Hepatic stellate cell (primary cell): ENCODE data around the gene TNFSF10.
"Not testable (repeated sequence)": the region's sequence is repeated elsewhere in the genome, so short reads cannot be mapped to it uniquely, and the experiment has no call there.

Experiments used
- DNase-seq: peaks from one replicate; pipeline ENCODE4 v3.0.0; 2011; ENCODE audit warnings: low spot score

TNFSF10 gene

DNA sequence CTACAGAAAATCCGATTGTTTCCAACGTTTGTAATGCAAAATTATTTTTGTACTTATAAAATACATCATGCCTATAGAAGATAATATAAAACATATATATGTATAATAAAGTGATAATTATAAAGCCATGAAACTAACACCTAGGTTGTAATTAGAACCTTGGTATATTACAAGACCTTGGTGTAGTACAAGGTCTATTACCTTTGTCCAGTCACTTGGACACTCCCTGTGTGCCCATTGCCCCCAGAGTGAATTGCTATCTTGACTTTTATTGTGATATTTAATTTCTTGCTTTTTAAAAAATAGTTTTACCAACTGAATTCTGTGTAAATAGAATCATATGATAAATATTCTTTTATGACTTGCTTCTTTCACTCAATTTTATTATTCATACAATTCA, 20.7 kb upstream of the TNFSF10 start:
- no peak for DNase-seq

- no peak for DNase-seq
Measured at GRCh38 chr3:172543419-172543818, 20.2 kb upstream of the TNFSF10 start.

GRCh38 chr3:172542999-172543398, 19.8 kb upstream of the TNFSF10 start:
- no peak for DNase-seq

- no peak for DNase-seq
Measured at GRCh38 chr3:172541945-172542488, 18.8 kb upstream of the TNFSF10 start.

DNA sequence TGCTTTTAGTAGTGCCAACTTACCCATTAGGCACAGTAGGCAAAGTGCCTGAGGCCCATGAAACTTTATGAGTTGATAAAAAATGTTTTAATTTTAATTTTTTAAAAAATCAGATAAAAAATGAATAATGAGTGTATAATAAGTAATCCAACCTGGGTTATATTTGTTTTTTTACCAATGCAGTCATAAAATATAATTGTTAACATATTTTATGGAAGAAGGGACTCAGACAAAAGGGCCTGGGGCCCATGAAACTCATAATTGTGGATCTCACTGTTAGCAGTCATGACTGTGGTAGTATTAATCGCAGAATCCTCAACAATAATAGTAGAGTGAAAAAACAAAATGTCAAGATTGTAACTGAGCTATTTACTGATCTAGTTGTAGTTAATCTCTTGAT, 16.8 kb upstream of the TNFSF10 start:
- DNase-seq: no peak

- no peak for DNase-seq
Measured at GRCh38 chr3:172539273-172539672, 16.0 kb upstream of the TNFSF10 start.

- DNase-seq: no peak
Measured at GRCh38 chr3:172538368-172539151, 15.3 kb upstream of the TNFSF10 start.

DNA sequence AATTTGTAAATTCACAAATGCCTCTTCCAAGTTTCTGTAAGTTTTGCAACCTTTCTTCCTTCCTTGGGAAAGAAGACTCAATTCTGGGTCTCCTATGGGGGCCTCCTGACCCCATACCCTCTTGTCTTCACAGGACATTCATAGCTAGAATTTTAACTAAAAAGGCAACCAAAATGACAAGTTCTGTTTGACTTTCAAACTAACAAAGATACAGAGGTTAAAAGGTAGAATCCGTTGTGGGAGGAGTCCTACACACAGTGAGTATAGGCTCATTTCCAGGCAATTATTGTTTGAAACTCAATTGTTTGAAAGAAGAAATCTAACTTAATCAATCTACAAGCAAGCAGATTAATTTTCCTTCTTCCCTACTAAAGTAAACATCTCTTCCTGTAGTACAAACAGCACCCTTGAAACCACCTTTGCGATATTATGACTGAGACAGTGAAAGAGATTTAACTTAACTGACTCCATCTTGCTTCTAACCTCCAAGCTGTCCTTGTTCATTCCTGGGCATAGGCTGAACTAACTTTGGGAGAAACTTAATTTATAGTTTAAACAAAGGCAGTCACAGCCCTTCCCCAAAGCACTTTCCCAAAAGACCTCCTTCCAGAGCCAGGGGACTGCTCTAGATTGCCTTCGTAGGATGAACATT, 14.4 kb upstream of the TNFSF10 start:
- DNase-seq: no peak

DNA sequence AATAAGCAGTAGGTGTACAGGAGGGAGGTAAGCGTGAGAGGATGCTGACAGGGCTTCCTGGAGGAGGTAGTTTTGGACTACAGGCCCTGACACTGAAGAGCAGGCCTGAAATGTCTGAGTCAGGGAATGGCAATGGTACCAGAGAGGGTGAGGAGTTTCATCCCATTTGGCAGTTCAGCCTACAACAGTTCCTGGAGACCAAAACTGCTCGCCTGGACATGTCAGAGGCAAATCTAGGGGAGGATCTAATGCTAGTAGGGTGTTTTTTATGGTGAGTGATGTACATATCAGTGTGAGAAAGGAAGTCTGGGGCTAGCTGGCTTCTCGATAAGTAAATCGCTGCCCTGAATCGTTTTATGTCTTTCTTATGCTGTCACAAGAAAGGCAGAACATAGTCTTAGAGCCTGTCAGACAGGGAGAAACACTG, 13.8 kb upstream of the TNFSF10 start:
- no peak for DNase-seq

DNA sequence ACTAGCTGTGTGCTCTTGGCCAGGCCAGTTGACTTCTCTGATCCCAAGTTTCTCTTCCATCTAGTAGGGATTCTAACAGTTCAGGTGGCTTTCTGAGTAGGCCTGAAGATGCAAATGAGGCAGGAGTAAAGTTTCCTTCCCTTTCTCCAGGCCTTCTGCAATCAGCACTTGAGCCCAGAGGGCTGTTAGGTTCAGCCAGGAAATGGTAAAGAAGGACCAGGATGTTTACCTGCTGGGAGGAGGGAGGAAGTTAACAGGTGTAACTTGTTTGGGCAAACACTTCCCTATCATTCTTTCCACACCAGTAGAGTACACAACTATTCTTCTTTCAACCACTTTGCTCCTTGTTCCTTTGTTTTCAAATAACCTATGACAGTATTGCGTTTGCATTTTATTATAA, 13.3 kb upstream of the TNFSF10 start:
- DNase-seq: no peak

GRCh38 chr3:172530566-172530965, 7.3 kb upstream of the TNFSF10 start:
- no peak for DNase-seq

DNA sequence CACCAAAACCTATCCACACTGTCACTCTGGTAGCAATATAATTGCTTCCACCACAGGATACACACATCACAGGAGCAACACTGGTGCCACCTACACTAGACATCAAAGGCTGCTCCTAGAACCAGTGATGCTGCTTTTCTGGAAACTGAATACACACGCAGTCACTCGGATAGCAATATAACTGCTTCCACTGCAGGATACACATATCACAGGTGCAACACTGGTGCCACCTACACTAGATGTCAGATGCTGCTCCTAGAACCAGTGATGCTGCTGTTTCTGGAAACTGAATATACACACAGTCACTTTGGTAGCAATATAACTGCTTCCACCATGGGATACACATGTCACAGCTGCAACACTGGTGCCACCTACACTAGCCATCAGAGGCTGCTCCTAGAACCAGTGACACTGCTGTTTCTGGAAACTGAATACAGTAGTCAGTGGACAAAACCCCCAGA, 6.9 kb upstream of the TNFSF10 start:
- DNase-seq: no peak

GRCh38 chr3:172528677-172529076, 5.4 kb upstream of the TNFSF10 start:
- no peak for DNase-seq

GRCh38 chr3:172527306-172527705, 4.1 kb upstream of the TNFSF10 start:
- no peak for DNase-seq

DNA sequence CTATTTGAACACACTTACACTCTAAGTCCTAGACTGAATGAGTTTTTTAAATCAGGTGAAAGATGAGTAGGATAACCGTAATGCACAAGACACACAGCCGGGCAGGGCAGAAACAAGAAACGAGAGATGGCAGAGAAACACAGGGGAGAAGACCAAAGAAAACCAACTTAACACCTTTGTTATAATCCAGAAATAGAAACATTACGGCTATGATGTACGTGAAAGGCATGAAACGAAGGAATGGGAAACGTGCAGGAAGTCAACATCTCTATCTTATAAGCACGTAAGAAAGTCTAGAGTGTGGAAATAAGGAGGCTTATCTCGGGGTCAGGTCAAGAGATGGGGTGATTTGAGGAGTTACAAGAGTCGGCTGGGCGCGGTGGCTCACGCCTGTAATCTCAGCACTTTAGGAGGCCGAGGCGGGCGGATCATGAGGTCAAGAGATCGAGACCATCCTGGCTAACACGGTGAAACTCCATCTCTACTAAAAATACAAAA, 1.9 kb upstream of the TNFSF10 start:
- DNase-seq: no peak

DNA sequence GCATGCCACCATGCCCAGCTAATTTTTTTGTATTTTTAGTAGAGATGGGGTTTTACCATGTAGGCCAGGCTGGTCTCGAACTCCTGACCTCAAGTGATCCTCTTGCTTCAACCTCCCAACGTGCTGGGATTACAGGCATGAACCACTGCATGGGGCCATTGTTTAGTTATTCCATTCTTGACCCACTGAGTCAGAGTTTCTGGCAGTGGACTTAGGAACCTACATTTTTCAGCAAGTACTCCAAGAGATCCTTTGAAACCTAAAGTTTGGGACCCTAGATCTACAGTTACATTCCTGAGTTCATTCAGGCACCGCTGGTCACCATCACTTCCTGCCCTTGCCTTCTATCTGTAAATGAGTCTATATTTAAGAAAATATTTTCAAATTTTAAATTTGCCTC, 1.4 kb upstream of the TNFSF10 start:
- DNase-seq: no peak

- DNase-seq: not testable (repeated sequence)
Measured at GRCh38 chr3:172521837-172522726, 1.1 kb downstream of the TNFSF10 start.

DNA sequence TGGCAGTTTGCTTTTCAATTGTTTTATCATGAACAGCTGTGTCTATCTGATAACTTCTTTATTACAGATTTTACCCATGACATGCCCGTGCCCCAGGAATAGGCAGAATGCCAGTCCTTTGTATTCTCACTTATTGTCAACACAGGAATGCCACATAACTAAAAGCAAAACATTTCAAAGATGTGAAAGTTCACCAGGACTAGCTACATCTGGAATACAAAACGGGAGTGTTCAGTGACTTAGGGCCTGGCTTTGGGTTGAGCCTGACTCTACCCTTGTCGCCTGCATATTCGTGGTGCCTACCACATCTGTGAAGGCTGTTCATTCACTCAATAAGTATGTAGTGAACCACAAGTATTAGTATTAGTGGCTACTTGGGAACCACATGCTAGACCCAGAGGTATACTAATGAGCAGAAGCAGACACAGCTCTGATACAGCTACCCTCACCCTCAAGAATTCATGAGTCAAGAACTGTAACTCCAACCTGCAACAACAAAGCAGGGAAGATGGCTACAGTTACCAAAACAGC, 2.9 kb downstream of the TNFSF10 start:
- peak; percentile 38 for DNase-seq

DNA sequence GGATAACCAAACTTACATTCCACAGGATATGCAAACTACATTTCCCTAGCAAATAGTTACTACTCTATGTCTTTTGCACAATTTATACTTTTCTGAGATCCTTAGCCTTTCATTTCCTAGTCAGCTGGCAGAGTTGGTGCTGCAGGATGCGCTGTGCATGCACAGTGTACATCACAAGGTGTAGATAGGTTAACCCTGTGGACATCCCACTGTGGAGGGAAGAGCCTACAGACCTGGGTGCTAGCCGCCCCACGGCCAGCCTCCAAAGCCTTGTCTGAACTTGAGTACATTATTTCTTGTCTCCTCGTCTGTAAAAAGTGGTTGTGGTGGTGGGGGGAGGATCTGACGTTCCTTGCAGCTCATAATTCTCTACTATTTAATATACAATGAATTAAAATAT, 3.5 kb downstream of the TNFSF10 start:
- no peak for DNase-seq

- DNase-seq: no peak
Measured at GRCh38 chr3:172518929-172519640, 4.1 kb downstream of the TNFSF10 start.

DNA sequence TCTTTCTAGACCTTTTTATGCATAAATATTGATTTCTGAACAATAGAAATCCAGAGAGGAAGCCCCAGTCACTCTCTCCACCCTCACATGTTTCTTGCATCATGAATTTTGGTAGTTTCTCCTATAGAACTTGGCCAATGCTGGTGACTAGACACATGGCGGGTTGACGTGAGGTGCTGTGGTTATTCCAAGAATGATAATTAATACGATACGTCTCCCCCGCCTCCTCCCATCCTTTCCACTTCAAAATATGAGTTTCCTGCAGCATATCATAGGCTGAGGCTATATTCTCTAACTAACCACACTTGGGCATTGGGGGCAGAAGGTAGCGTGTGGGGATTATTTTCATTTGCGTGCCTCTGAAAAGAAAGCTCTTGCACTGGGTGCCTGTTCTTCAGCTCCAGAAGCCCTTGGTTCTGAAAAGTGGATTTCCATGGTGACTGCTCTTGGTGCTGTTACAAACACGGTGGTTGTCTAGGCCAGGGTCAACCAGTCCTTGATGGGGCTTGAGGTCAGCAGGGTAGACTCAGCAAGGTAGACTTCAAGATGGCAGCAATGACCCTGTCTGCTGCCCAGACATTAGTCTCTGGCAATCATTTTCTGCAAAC, 5.3 kb downstream of the TNFSF10 start:
- no peak for DNase-seq
